GM21423 (cell line): ENCODE results near the gene CEP250.
A peak's percentile ranks its signal among the peaks of the same experiment; 100 is the strongest.
"Not testable (repeated sequence)": the region's sequence is repeated elsewhere in the genome, so short reads cannot be mapped to it uniquely, and the experiment has no call there.

ENCODE experiments used
- ATAC-seq: cut with Tn5 transposase; IDR thresholded peaks from one replicate; pipeline ENCODE4 v1.9.1; 2021; ENCODE audit warnings: mild to moderate bottlenecking, moderate library complexity; ENCODE audit not compliant: unreplicated experiment

The CEP250 gene

DNA sequence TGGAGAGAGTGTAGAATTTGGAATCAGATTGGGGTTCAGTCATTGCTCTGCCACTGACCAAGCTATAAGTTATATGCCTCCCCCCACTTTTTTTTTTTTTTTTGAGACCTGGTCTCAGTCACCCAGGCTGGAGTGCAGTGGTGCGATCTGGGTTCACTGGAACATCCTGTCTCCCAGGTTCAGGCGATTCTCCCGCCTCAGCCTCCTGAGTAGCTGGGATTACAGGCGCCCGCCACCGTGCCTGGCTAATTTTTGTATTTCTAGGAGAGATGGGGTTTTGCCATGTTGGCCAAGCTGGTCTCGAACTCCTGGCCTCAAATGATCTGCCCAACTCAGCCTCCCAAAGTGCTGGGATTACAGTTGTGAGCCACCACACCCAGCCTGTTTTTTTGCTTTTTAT is 1.3 kb downstream of the CEP250 start:
- not testable (repeated sequence) for ATAC-seq

DNA sequence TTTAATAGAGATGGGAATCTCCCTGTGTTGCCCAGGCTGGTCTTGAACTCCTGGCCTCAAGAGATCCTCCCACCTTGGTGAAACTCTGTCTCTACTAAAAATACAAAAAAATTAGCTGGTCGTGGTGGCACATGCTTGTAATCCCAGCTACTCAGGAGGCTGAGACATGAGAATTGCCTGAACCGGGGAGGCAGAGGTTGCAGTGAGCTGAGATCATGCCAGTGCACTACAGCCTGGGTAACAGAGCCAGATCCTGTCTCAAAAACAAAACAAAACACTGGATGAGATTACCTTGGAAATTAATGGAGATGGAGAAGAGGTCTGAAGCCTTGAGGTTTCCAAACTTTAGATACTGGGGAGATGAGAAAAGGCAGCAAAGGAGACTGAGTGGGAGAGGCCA is 2.1 kb downstream of the CEP250 start:
- ATAC-seq: not testable (repeated sequence)

- ATAC-seq: no peak
Observed at GRCh38 chr20:35458388-35458787, 3.0 kb downstream of the CEP250 start.

DNA sequence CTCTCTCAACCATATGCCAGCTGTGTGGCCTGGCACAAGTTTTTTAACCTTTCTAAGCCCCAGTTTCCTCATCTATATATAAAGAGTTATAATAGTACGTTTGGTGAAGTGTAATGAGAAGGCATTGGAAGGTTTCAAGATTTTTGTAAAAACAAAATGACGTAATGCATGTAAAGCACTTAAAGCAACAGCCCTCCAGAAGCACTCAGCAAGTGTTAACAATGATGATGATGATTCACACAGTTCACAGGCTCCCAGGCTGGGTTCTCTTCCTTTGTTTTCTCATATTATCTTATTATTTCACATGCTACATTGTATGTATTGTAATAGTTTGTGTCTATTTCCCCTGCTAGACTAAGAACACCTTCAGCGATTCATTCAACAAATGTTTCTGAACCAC is 6.2 kb downstream of the CEP250 start:
- ATAC-seq: no peak

- ATAC-seq: no peak
Observed at GRCh38 chr20:35462351-35462750, 7.0 kb downstream of the CEP250 start.

DNA sequence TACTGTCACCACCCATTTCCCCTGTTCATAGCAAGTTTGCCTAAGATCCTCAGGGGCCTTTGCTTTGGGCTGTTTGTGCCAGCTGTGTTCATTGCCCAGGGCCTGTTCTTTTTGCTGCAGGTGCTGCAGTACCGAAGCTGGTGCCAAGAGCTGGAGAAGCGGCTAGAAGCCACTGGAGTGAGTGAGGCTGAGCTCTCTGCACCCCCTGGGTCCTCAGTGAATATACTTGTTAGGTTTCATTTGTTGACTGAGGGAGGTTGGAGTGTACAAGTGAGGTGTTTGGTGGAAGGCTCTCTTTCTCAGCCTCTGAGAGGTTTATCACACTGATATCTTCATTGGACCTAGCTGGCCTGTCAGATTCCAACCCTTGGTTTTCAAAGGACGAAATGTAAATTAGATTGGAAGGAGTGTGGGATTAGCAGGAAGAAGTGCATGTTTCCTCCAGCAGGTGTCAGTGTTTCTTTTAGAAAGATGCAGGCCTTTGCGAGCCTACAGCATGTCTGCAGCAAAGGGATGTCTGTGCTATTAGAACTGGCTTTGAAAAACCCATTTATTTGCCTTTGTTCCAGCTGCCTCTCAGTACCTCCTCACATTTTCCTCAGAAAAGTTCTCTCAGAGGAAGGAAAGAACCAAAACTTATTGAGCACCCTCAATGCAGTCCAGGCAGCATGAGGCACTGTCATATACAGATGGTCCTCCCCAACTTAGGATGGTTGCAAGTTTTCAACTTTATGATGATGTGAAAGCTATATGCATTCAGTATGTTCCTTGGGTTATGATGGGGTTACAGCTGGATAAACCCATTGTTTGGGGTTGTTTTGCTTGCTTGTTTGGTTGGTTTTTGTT is 8.3 kb downstream of the CEP250 start:
- no peak for ATAC-seq

GRCh38 chr20:35465976-35466375 is 10.6 kb downstream of the CEP250 start:
- ATAC-seq: no peak

- no peak for ATAC-seq
Observed at GRCh38 chr20:35466856-35467255, 11.5 kb downstream of the CEP250 start.

- no peak for ATAC-seq
Observed at GRCh38 chr20:35467339-35468224, 12.2 kb downstream of the CEP250 start.

- ATAC-seq: no peak
Observed at GRCh38 chr20:35468671-35469334, 13.4 kb downstream of the CEP250 start.

- no peak for ATAC-seq
Observed at GRCh38 chr20:35472209-35472608, 16.8 kb downstream of the CEP250 start.

GRCh38 chr20:35473684-35474083 is 18.3 kb downstream of the CEP250 start:
- ATAC-seq: no peak

- ATAC-seq: no peak
Observed at GRCh38 chr20:35474303-35474871, 19.0 kb downstream of the CEP250 start.

DNA sequence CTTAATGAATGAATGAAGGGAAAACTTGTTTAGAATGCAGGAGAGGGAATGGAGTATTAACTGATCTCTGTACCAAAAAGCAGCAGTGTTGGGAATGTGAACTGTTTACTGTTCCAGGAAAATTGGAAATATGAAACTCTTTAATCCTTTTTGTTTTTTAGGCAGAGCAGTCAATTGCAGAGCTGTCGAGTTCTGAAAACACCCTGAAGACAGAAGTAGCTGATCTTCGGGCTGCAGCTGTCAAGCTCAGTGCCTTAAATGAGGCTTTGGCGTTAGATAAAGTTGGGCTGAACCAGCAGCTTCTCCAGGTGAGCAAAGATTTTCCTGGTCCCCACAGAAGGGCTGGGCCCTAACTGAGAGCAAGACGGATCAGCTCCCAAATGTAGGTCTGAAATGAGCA is 20.9 kb downstream of the CEP250 start:
- ATAC-seq: no peak

- ATAC-seq: no peak
Observed at GRCh38 chr20:35478804-35479472, 23.5 kb downstream of the CEP250 start.

- ATAC-seq: no peak
Observed at GRCh38 chr20:35479798-35480197, 24.4 kb downstream of the CEP250 start.

DNA sequence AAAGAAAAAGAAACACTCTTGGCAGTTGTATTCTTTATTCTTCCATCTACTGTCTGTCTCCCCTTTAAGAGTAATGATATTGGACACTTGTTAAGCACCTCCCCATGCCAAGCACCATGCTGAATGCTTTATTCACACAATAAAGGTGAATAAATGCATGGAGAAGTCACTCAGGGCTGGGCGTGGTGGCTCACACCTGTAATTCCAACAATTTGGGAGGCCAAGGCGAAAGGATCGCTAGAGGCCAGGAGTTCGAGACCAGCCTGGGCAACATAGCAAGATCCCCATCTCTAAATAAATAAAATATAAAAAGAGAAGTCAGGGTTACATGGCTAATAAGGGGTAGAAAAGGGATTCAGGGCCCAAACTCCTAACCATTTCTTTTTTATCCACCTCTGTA is 32.1 kb downstream of the CEP250 start:
- no peak for ATAC-seq

GRCh38 chr20:35489717-35490116 is 34.3 kb downstream of the CEP250 start:
- no peak for ATAC-seq

GRCh38 chr20:35490736-35491181 is 35.4 kb downstream of the CEP250 start:
- peak; percentile 96 for ATAC-seq

DNA sequence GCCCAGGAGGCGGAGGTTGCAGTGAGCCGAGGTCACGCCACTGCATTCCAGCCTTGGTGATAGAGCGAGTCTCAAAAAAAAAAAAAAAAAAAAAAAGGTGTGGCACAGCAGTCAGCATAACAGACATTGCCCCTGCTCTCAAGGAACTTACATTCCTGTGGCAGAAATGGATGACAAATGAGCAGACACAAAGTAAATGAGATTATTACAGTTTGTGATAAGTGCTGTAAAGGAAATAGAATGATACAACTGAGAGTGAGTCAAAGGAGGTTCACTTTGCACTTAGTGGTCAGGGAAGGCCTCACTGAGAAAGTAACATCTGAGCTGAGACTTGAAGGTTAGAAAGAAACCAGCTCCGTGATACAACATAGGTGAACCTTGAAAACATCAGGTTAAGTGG is 36.4 kb downstream of the CEP250 start:
- no peak for ATAC-seq
